Endometrial microvascular endothelial cells (primary cell): ENCODE results near the gene HIP1R. TPM values are rescaled to one million over a fixed set of nuclear protein-coding genes. Genes with fewer than 3 reads are reported as not detected.
"Not testable (repeated sequence)": the region's sequence is repeated elsewhere in the genome, so short reads cannot be mapped to it uniquely, and the experiment has no call there.

ENCODE experiments used
- in situ Hi-C: cut with HindIII; loops from 2 replicates; pipeline ENCODE4 v1.10.0; 2017; ENCODE audit warnings: low sequenced_read_pairs, low pct_unique_long_range_greater_than_20kb; ENCODE audit errors: inconsistent ontology term
- total RNA-seq: library from RNA; depleted of rRNA; stranded (reverse); fragments of >200 nt; gene quantifications from one replicate; pipeline ENCODE4 v1.2.3, GENCODE V29; 2015; ENCODE audit errors: inconsistent ontology term

HIP1R gene
- total RNA-seq, 1 donor from 2014 or later, result 81.0 TPM

GRCh38 chr12:122869207-122869973, 34.1 kb downstream of the HIP1R start:
- in situ Hi-C loops, result no loop called here

- in situ Hi-C loops, result no loop called here
Observed at GRCh38 chr12:122870163-122870842, 35.0 kb downstream of the HIP1R start.

GRCh38 chr12:122870867-122871664, 35.8 kb downstream of the HIP1R start:
- in situ Hi-C loops, result no loop called here

- in situ Hi-C loops, result no loop called here
Observed at GRCh38 chr12:122871851-122872780, 36.9 kb downstream of the HIP1R start.

- in situ Hi-C loops, result no loop called here
Observed at GRCh38 chr12:122872815-122873361, 37.6 kb downstream of the HIP1R start.

GRCh38 chr12:122873540-122873939, 38.3 kb downstream of the HIP1R start:
- in situ Hi-C loops, result no loop called here

- in situ Hi-C loops, result no loop called here
Observed at GRCh38 chr12:122874081-122874480, 38.8 kb downstream of the HIP1R start.

GRCh38 chr12:122875590-122876220, 40.4 kb downstream of the HIP1R start:
- in situ Hi-C loops, result no loop called here

GRCh38 chr12:122876281-122876680, 41.0 kb downstream of the HIP1R start:
- in situ Hi-C loops, result not testable (repeated sequence)

GRCh38 chr12:122876731-122877130, 41.5 kb downstream of the HIP1R start:
- in situ Hi-C loops, result no loop called here

- in situ Hi-C loops, result no loop called here
Observed at GRCh38 chr12:122878780-122879612, 43.7 kb downstream of the HIP1R start.

GRCh38 chr12:122880155-122880667, 45.0 kb downstream of the HIP1R start:
- in situ Hi-C loops, result no loop called here

- in situ Hi-C loops, result no loop called here
Observed at GRCh38 chr12:122880668-122881067, 45.4 kb downstream of the HIP1R start.

GRCh38 chr12:122882908-122883558, 47.8 kb downstream of the HIP1R start:
- in situ Hi-C loops, result no loop called here

- in situ Hi-C loops, result no loop called here
Observed at GRCh38 chr12:122884091-122884826, 49.0 kb downstream of the HIP1R start.

- in situ Hi-C loops, result no loop called here
Observed at GRCh38 chr12:122884860-122885259, 49.6 kb downstream of the HIP1R start.
